Gastrocnemius medialis (tissue), 4 donors: Measurements from ENCODE around the gene IL1A. TPM values are rescaled to one million over a fixed set of nuclear protein-coding genes. Genes with fewer than 3 reads are reported as not detected.

Experiments
- ATAC-seq, 2 donors: fragments of 150-250 bp; one replicate each; pipeline ENCODE4 v1.9.1; 2016
- DNase-seq, 2 donors: peaks; one replicate each; pipeline ENCODE4 v3.0.0-alpha.2; 2019
- H3K27ac ChIP-seq, 4 donors: fragments of 200-600 bp; sonication (generic); 1 replicate in 1 of 4; 2 replicates in 3 of 4; pipeline ENCODE4 v1.5.1; 2016 to 2018; ENCODE audit warnings: mild to moderate bottlenecking in 2 of 4, moderate library complexity in 1 of 4
- H3K27me3 ChIP-seq, 3 donors: fragments of 200-600 bp; sonication (generic) in 2 of 3; 1 replicate in 1 of 3; 2 replicates in 2 of 3; pipeline versions ENCODE4 v1.5.1 to v1.6.0; 2016 to 2019; ENCODE audit warnings: mild to moderate bottlenecking in 1 of 3, moderate library complexity in 1 of 3
- H3K36me3 ChIP-seq, 2 donors: fragments of 200-600 bp; sonication (generic) in 1 of 2; one replicate each; pipeline ENCODE4 v1.5.1; 2017 to 2018
- H3K4me1 ChIP-seq, 2 donors: fragments of 200-600 bp; sonication (generic) in 1 of 2; one replicate each; pipeline ENCODE4 v1.5.1; 2016 to 2017; ENCODE audit warnings: mild to moderate bottlenecking in 2 of 2
- H3K4me3 ChIP-seq, 4 donors: fragments of 200-600 bp; sonication (generic) in 3 of 4; 1 replicate in 1 of 4; 2 replicates in 3 of 4; pipeline ENCODE4 v1.5.1; 2016 to 2019; ENCODE audit warnings: mild to moderate bottlenecking in 2 of 4
- H3K9me3 ChIP-seq, 3 donors: fragments of 200-600 bp; sonication (generic) in 2 of 3; 1 replicate in 1 of 3; 2 replicates in 2 of 3; pipeline ENCODE4 v1.5.1; 2016 to 2019
- CTCF ChIP-seq, 5 experiments: fragments of 450-650 bp in 3 of 5; fragments of 200-600 bp in 2 of 5; sonication (generic) in 2 of 5; IDR thresholded peaks in 4 of 5; conservative IDR thresholded peaks in 1 of 5; 1 replicate in 4 of 5; 2 replicates in 1 of 5; pipeline ENCODE4 v1.5.1; 2016 to 2019; ENCODE audit warnings: antibody characterized with exemption in 5 of 5, mild to moderate bottlenecking in 3 of 5, moderate library complexity in 3 of 5
- POLR2A ChIP-seq, 2 donors: fragments of 450-650 bp; IDR thresholded peaks; one replicate each; pipeline ENCODE4 v1.6.1; 2017; ENCODE audit warnings: antibody characterized with exemption in 2 of 2, mild to moderate bottlenecking in 2 of 2, moderate library complexity in 2 of 2
- in situ Hi-C, 4 donors: fragments of 200-750 bp; cut with MboI; loops; one replicate each; pipeline versions ENCODE4 v1.15.0 to v1.8.0; 2017; ENCODE audit warnings: low sequenced_read_pairs in 4 of 4
- intact Hi-C: fragments of 100-400 bp; cut with DNase I; formaldehyde crosslinking; loops from one replicate; pipeline ENCODE4 v1.15.1; 2023; ENCODE audit warnings: low total_unique reads
- total RNA-seq, 4 donors: library from RNA; depleted of rRNA; stranded (reverse); fragments of >200 nt; gene quantifications; one replicate each; pipeline versions ENCODE4 v1.1.0 to v1.2.3, GENCODE V29; 2016

IL1A gene
- total RNA-seq, 4 donors from 2014 or later, result not detected

DNA sequence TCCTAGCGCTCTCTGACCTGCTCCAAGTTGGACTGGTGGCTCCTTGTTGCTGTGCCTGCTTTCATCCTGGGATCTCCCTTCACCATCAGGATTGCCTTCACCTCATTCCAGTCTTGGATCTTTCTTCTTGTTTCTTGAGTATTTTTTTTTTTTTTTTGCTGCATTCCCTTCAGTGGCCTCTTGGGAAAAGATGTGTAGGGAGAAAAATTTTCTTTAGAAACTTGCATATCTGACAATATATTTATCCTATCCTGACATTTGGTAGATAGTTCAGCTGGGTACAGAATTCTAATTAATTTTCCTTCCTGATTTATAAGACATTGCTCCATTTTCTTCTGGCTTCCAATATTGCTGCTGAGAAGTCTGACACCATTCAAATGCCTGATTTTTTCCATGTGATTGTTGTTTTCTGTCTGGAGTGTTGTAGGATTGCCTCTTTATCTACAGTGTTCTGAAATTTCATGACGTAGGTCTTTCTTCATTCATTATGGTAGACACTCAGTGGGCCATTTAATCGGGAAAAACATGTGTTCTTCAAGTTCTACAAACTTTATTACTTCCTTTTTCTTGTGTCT is 23.0 kb upstream of the IL1A start:
- DNase-seq (no peak), ATAC-seq (no peak)
- intact Hi-C loops (no loop called here), in situ Hi-C loops (no loop called here)
- Histone ChIP-seq H3K27me3 (no peaks in the 10 kb centered on the region), H3K9me3 (no peaks in the 10 kb centered on the region), H3K4me3 (no peak overlapping the region), H3K27ac (no peak overlapping the region), H3K4me1 (peaks cover 2% of the 10 kb centered on the region in 2 donors), H3K36me3 (no peaks in the 10 kb centered on the region)
- no peak for TF ChIP-seq POLR2A (IDR thresholded peaks at IDR 0.05)
- TF ChIP-seq CTCF (IDR thresholded peaks at IDR 0.05 in 4 of 5, conservative IDR thresholded peaks at IDR 0.05 in 1 of 5), result no peak

DNA sequence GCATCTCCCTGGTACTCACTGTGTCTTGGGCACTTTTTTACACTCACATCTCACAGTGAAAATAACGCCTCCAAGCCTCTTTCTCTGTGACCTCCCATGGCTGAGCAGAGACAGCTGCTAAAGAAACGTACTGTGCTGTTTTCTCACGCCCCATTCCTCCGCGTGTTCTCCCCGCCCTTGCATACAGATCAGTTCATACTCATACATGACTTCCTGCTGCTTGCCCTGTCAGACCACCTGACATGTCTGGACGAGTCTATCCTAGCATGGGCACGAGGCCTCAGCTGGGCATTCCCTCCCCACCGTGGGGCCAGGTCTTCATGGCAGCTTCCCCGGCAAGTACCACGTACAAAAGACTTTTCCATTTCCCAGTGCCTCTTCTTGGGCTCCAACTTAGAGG is 21.2 kb upstream of the IL1A start:
- no peak overlapping the region for H3K4me3 ChIP-seq
- DNase-seq, result no peak
- intact Hi-C loops (no loop called here), in situ Hi-C loops (no loop called here)
- no peak overlapping the region for H3K27ac ChIP-seq
- no peaks in the 10 kb centered on the region for H3K36me3 ChIP-seq
- no peaks in the 10 kb centered on the region for H3K4me1 ChIP-seq
- TF ChIP-seq CTCF (IDR thresholded peaks at IDR 0.05 in 4 of 5, conservative IDR thresholded peaks at IDR 0.05 in 1 of 5) (no peak), POLR2A (IDR thresholded peaks at IDR 0.05) (no peak)
- ATAC-seq, result no peak
- H3K27me3 ChIP-seq, result no peaks in the 10 kb centered on the region
- H3K9me3 ChIP-seq, result no peaks in the 10 kb centered on the region

DNA sequence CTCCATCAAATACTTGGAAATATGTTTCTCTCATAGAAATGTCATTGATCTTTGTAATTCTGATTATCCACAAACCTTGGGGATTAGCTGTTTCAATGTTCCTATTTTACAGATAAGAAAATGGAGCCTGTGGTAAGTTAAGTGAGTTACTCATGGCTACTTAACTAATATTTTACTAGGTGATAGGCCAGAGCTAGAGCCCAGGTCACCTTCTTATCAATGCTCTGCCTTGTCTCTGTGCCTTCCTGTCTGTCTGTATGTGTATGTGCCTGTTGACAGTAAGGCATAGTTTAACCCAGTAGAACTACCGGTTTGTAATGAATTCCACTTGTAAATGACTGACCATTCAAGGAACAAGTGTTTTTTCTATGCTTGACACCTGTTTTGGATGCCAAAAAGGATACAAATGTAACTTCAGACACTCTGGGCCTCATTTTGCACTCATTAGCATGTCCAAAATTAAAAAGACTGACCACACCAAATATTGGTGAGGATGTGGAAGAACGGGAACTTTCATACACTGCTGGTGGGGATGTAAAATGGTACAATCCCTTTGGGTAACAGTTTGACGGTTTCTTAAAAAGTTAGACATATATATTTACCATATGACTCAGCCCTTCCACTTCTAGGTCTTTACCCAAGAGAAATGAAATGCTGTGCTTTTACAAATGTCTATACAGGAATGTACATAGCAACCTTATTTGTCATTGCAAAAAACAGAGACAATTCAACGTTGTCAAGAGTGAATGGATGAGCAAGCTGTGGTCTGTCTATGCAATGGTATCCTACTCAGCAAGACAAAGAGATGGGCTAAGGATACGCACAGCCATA is 19.6 kb upstream of the IL1A start:
- in situ Hi-C loops, result no loop called here

DNA sequence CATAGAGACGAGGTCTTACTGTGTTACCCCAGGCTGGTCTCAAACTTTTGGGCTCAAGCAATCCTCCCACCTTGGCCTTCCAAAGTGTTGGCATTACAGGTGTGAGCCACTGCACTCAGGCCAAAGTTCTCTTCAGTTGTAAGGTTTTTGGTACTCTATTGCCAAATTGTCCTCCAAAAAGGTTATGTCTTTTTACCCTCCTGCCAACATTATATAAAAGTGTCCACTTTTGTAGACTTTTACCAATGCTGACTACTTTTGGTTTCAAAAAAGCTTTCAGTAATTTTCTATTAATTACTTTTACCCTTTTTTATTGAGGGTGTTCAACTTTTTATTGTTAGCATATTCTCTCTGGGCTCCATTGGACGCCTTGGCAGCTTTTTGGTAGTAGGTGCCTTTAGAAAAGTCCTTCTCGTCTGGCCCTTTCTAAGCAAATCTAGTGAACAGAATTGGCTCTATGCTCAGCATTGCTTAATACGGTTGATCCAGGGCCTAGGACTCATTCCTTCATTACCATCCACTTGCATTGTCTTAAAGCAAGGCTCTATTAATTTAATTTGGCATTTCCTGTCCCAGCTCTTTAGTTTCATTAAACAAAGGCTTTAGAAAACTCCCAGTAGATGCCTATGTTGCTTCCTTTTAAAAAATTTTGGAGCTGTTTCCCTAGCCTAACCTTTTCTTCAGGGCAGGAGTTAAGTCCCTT is 16.7 kb upstream of the IL1A start:
- in situ Hi-C loops, result no loop called here
- ATAC-seq (no peak), DNase-seq (no peak)
- Histone ChIP-seq H3K27ac (no peak overlapping the region), H3K9me3 (no peaks in the 10 kb centered on the region), H3K4me1 (no peaks in the 10 kb centered on the region), H3K4me3 (no peak overlapping the region), H3K27me3 (no peaks in the 10 kb centered on the region), H3K36me3 (no peaks in the 10 kb centered on the region)
- intact Hi-C loops, result no loop called here
- TF ChIP-seq CTCF (IDR thresholded peaks at IDR 0.05 in 4 of 5, conservative IDR thresholded peaks at IDR 0.05 in 1 of 5), result no peak
- TF ChIP-seq POLR2A (IDR thresholded peaks at IDR 0.05), result no peak

More for the DNA sequence above, 19.6 kb upstream of the IL1A start:
- no peak for TF ChIP-seq POLR2A (IDR thresholded peaks at IDR 0.05)
- TF ChIP-seq CTCF (IDR thresholded peaks at IDR 0.05 in 4 of 5, conservative IDR thresholded peaks at IDR 0.05 in 1 of 5), result no peak
- H3K27me3 ChIP-seq, result no peaks in the 10 kb centered on the region
- H3K9me3 ChIP-seq, result no peaks in the 10 kb centered on the region
- no peaks in the 10 kb centered on the region for H3K4me1 ChIP-seq
- H3K36me3 ChIP-seq, result no peaks in the 10 kb centered on the region
- ATAC-seq (no peak), DNase-seq (no peak)
- intact Hi-C loops, result no loop called here
- no peak overlapping the region for H3K27ac ChIP-seq
- H3K4me3 ChIP-seq, result no peak overlapping the region
